Measurements from ENCODE around the gene PDE11A. TPM values are rescaled to one million over a fixed set of nuclear protein-coding genes. Genes with fewer than 3 reads are reported as not detected.

Gene PDE11A
- total RNA-seq, 4 donors from 2014 or later = 0.37 to 1.2 (median 1.1) TPM; not detected in 1

DNA sequence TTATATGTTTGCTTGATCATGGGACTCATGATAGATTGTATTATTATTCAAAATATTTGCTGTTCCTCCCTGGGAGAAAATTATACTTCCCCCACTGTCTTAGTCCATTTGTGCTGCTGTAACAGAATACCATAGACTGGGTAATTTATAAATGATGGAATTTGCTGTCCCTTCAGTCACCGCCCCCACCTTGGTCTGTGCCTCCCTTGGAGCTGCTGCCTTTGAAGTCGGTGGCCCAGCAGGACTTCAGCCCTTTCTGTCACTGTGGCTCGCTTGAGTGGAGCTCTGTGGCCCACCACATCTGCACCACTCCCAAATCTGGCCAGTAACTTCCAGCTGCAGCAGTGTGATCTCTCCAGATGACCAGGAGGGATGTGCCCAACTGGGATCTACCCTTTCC is 479.2 kb downstream of the PDE11A start:
- intact Hi-C loops (cut with DNase I; ENCODE audit: low total_unique reads) = no loop called here
- H3K4me3 ChIP-seq = no peak overlapping the region
- in situ Hi-C loops (cut with MboI; ENCODE audit: low pct_ligation_motif_present in 1 of 4, low pct_unique_long_range_greater_than_20kb in 1 of 4, low sequenced_read_pairs in 3 of 4) = no loop called here
- no peak overlapping the region for H3K27ac ChIP-seq
- WGBS, 2 donors (ENCODE audit: low coverage in 1 of 2) = 60 to 96% methylated on average over 1 to 3 of the region's 3 CpGs
- no peaks in the 10 kb centered on the region for H3K36me3 ChIP-seq
- peaks cover 0 to 9% (median 7%) of the 10 kb centered on the region in 4 donors for H3K4me1 ChIP-seq
- no peaks in the 10 kb centered on the region for H3K27me3 ChIP-seq
- H3K9me3 ChIP-seq = no peaks in the 10 kb centered on the region
- TF ChIP-seq EP300 (IDR thresholded peaks at IDR 0.05; ENCODE audit: low read depth) (no peak), POLR2A (IDR thresholded peaks at IDR 0.05) (no peak), POLR2AphosphoS5 (IDR thresholded peaks at IDR 0.05) (no peak)
- TF ChIP-seq, protein P1, sequence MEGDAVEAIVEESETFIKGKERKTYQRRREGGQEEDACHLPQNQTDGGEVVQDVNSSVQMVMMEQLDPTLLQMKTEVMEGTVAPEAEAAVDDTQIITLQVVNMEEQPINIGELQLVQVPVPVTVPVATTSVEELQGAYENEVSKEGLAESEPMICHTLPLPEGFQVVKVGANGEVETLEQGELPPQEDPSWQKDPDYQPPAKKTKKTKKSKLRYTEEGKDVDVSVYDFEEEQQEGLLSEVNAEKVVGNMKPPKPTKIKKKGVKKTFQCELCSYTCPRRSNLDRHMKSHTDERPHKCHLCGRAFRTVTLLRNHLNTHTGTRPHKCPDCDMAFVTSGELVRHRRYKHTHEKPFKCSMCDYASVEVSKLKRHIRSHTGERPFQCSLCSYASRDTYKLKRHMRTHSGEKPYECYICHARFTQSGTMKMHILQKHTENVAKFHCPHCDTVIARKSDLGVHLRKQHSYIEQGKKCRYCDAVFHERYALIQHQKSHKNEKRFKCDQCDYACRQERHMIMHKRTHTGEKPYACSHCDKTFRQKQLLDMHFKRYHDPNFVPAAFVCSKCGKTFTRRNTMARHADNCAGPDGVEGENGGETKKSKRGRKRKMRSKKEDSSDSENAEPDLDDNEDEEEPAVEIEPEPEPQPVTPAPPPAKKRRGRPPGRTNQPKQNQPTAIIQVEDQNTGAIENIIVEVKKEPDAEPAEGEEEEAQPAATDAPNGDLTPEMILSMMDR (IDR thresholded peaks at IDR 0.05) = no peak
- no peak for DNase-seq

DNA sequence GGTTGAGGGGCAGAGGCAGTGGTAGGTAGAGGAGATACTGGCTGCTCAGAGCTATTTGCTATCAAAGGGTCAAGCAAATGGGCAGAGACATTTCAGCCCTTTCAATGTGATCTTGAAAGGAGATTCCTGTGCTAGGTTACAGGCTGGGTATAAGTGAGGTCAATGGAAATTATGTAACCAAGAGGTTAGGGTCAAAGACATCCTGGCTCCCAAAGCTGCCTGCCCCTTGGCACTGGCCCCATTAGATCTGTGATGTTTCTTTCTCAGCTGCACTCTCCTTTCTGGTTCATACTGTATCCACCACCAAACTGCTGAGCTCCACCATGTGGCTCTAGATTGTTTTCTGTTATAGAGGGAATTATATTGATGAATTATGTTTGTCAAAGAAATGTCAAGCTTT is 479.6 kb downstream of the PDE11A start:
- no peak for TF ChIP-seq POLR2AphosphoS5 (IDR thresholded peaks at IDR 0.05)
- no peak for TF ChIP-seq POLR2A (IDR thresholded peaks at IDR 0.05)
- TF ChIP-seq, protein P1 (IDR thresholded peaks at IDR 0.05) = no peak
- TF ChIP-seq EP300 (IDR thresholded peaks at IDR 0.05; ENCODE audit: low read depth) = no peak
- Histone ChIP-seq H3K4me3 (no peak overlapping the region), H3K36me3 (no peaks in the 10 kb centered on the region), H3K9me3 (no peaks in the 10 kb centered on the region), H3K27ac (no peak overlapping the region), H3K4me1 (peaks cover 0 to 8% (median 4%) of the 10 kb centered on the region in 4 donors), H3K27me3 (no peaks in the 10 kb centered on the region)
- in situ Hi-C loops (cut with MboI; ENCODE audit: low pct_ligation_motif_present in 1 of 4, low pct_unique_long_range_greater_than_20kb in 1 of 4, low sequenced_read_pairs in 3 of 4) = no loop called here
- no peak for DNase-seq
- intact Hi-C loops (cut with DNase I; ENCODE audit: low total_unique reads) = no loop called here

- Histone ChIP-seq H3K4me1 (peaks cover 0 to 3% (median 0%) of the 10 kb centered on the region in 4 donors), H3K9me3 (no peaks in the 10 kb centered on the region), H3K36me3 (no peaks in the 10 kb centered on the region), H3K4me3 (no peak overlapping the region), H3K27ac (no peak overlapping the region), H3K27me3 (no peaks in the 10 kb centered on the region)
- intact Hi-C loops (cut with DNase I; ENCODE audit: low total_unique reads) = no loop called here
- no peak for DNase-seq
- in situ Hi-C loops (cut with MboI; ENCODE audit: low pct_ligation_motif_present in 1 of 4, low pct_unique_long_range_greater_than_20kb in 1 of 4, low sequenced_read_pairs in 3 of 4) = no loop called here
- no peak for TF ChIP-seq EP300 (IDR thresholded peaks at IDR 0.05; ENCODE audit: low read depth)
- TF ChIP-seq, protein P1 (IDR thresholded peaks at IDR 0.05) = no peak
- no peak for TF ChIP-seq POLR2A (IDR thresholded peaks at IDR 0.05)
- no peak for TF ChIP-seq POLR2AphosphoS5 (IDR thresholded peaks at IDR 0.05)
- WGBS, 2 donors (ENCODE audit: low coverage in 1 of 2) = 67 to 85% methylated on average over 1 to 2 of the region's 2 CpGs
Observed at GRCh38 chr2:177592397-177592796, 480.2 kb downstream of the PDE11A start.

DNA sequence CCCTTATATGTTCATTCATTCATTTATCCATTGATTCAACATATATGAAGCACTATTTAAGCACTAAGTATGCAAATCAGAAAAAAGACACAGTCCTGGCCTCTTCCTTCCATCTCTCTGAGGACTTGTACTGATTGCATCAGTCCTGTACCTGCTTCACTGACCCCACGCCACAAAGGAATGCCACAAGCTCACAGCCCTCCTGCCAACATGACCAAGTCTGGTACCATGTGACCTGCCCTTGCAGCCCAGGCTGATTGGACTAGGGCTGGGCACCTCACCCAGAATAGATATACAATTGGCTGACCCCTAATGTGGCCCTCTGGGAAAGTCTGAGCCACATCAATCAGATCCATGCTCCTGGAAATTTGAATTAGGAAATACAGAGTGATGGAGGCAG is 483.4 kb downstream of the PDE11A start:
- Histone ChIP-seq H3K4me3 (no peak overlapping the region), H3K4me1 (peaks cover 0 to 11% (median 4%) of the 10 kb centered on the region in 4 donors), H3K27ac (no peak overlapping the region), H3K9me3 (no peaks in the 10 kb centered on the region), H3K36me3 (no peaks in the 10 kb centered on the region), H3K27me3 (no peaks in the 10 kb centered on the region)
- intact Hi-C loops (cut with DNase I; ENCODE audit: low total_unique reads) = no loop called here
- TF ChIP-seq EP300 (IDR thresholded peaks at IDR 0.05; ENCODE audit: low read depth) = no peak
- no peak for TF ChIP-seq POLR2A (IDR thresholded peaks at IDR 0.05)
- TF ChIP-seq POLR2AphosphoS5 (IDR thresholded peaks at IDR 0.05) = no peak
- TF ChIP-seq, protein P1 (IDR thresholded peaks at IDR 0.05) = no peak
- no peak for DNase-seq
- 60 to 88% methylated on average over 1 of the region's 1 CpG for WGBS, 2 donors (ENCODE audit: low coverage in 1 of 2)
- in situ Hi-C loops (cut with MboI; ENCODE audit: low pct_ligation_motif_present in 1 of 4, low pct_unique_long_range_greater_than_20kb in 1 of 4, low sequenced_read_pairs in 3 of 4) = no loop called here

All from transverse colon (tissue), 4 donors.